Hematopoietic multipotent progenitor cell treated with erythropoietin and hydrocortisone succinate and interleukin-3 and kit ligand, for 4 days (in vitro differentiated cells): ENCODE measurements around the gene PAAF1.
A peak's percentile ranks its signal among the peaks of the same experiment; 100 is the strongest.

ENCODE experiments used
- DNase-seq: peaks from one replicate; pipeline ENCODE4 v3.0.0-alpha.2; 2015

Gene PAAF1

DNA sequence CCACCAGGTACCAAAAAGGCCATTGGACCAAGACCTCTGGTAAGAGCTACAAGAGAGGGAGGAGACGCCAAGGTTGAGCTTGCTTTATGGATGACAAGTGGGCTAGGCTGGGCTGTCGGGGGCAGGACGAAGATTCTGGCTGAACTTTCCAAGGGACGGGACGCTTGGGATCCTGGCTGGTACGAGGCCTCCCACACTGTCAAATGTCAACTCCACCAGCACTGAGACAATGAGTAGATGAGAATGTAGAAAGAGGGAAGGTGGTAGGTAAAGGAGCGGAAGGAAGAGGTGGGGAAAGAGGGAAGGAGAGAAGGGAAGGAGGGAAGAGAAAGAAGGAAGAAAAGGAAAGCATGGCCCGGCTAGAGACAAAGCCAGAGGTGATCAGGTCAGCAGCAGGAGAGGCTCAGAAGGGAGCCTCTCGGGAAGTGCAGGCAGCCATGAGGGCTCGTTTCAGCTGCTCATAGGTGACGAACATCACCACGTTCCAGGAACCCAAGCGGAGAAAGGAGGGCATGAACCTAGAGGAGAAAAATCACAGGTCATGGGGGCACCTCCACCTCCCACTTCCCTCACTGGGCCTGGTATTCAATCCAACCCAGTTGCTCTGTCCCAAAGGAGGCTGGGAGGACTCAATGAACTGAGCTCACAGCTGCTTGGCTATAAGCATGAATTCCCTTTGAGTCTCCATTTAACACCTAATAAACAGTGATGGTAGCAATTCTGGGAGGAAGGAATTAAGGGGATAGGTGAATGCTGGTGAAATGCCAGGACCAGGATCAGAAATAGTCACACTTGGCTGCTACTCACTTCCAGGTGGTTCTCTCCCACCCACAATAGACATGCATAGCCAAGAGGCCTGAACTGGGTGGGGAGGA lies 98.0 kb downstream of the PAAF1 start:
- DNase-seq = no peak

- DNase-seq = no peak
Measured at GRCh38 chr11:73975479-73975757, 98.6 kb downstream of the PAAF1 start.

DNA sequence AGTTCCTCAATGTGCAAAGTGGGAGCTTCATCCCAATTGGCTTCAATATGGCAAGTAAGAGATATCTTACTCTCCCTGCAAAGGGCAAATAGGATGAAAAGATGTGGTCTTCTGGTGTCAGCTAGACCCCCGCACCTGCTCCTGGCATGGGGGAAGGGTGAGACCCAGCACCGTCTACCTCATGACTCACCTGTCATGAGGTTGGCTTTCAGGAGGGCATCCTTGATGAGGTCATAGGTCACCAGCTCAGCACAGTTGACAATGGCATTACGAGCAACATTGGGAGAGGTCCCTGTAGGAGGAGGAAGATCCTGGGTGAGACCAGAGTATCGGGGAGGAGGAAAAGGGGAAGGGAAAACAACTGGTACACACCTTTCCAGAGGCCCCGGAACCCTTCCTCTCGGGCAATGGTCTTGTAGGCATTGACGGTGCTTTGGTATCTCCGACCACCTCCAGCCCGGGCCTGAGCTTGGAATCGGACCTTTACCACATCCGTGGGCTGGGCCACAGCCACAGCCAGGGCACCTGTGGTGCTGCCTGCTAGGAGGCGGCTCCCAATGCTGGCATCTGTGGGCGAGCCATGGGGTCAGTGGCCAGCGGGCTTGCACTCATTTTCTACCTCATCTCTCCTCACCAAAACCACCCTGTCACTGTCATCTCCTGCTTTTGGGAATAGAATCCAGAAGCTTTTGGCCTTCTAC lies 99.8 kb downstream of the PAAF1 start:
- DNase-seq = no peak

DNA sequence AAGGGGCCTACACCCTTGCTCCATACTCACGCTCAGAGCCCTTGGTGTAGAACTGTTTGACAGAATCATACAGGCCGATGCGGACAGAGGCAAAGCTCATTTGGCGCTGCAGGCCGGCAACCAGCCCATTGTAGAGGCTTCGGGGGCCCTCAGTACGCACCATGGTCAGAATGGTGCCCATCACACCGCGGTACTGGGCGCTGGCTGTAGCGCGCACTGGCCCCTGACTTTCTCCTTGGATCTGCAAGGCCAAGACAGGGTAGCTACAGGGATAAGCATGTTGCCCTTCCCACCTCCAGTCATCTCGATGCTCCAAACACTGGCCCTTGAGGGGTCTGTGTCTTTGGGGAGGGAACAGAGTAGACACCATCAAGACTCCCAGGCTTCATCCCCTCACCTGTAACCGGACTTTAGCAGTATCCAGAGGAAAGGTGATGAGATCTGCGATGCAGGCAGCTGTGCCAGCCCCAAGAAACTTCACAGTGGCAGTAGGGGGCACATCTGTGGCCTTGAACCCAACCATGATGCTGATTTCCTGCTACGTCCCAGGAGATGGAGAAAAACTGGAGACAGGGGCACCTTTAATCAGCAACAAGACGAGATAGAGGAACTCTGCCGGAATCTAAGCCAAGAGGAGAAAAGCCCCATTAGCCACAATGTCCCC lies 101.2 kb downstream of the PAAF1 start:
- DNase-seq = no peak

DNA sequence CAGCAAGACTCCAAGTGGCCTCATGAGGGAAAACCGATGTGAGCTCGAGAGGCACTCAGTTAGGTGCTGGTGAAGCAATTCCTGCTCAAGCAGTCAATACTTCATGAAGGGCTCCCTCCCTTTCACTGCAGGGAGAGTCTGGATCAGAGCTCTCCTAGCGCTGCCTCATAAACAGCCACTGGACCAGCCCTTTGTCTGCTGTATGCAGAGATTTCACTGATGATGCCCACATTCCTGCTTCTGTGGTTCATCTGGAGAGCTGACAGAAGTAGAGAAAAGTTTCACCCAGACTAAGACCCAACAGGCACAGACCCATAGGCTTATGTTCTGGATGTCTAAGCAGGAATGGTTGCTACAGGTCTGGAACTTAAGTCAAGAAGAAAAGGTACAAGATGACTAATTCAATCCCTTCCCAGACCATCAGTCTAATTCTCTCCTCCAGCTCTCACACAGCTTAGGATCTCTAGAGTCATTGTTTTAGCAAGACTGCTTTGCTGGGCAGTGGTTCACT lies 101.8 kb downstream of the PAAF1 start:
- no peak for DNase-seq

DNA sequence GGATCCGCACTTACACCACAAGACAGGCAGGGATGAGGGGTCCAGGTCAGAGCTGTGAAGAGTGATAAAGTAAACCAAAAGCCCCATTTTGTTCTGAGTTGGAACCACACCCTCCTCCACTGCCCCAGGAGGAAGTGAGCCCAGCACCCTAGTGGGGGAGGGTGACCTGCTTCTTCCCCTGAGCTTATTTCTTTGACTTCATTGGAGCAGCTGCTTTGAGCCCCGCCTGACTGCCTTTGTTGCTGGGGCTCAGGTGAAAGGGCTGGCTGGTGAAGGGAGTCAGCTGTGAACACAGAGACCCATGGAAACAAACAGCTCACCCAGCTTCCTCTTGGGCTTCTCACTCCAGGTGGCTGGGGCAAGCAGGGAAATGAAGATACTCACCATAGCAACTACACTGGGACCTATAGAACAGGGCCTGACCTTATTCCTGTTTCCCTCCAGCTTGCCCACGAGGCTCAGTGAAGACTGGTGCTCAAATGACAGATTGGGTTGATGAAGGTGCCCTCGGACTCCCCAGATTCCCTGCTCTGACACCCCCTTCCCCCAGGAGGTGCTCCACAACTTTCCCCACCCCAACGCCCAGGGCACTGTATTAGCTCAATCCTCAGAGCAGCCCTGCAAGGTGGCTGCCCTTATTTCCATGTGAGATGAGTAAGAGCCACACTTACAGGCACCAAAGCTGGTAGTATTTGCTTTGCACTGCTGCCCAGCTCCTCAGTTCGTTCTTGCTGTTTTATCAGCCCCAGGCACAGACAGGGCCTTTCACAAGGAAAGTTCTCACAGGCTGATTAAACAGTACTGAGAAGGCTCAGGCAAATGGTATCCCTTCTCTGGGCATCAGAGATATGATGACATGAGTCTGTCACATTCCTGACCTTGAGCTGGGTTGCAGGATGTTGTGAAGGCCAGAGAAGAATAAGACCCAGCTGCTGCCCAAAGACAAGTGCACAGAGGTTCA lies 103.5 kb downstream of the PAAF1 start:
- DNase-seq = peak; percentile 95
